ENCODE data around the gene RUFY1.

Gene RUFY1

DNA sequence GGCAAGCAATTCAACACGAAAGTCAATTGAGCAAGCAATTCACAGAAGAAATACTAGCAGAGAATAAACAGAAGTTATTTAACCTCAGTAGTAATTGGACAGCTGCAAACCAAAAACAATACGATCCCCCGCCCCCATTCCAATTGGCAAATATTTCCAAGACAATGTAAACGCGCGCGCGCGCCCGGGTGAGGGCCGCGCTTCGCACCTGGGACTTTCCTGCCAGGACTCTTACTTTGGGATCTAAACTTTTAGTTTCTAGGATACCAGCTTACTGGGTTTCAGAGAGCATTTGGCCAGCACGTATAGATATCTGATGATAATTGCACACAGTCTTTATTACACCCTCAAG lies 8.6 kb downstream of the RUFY1 start:
- TF ChIP-seq, protein P1, sequence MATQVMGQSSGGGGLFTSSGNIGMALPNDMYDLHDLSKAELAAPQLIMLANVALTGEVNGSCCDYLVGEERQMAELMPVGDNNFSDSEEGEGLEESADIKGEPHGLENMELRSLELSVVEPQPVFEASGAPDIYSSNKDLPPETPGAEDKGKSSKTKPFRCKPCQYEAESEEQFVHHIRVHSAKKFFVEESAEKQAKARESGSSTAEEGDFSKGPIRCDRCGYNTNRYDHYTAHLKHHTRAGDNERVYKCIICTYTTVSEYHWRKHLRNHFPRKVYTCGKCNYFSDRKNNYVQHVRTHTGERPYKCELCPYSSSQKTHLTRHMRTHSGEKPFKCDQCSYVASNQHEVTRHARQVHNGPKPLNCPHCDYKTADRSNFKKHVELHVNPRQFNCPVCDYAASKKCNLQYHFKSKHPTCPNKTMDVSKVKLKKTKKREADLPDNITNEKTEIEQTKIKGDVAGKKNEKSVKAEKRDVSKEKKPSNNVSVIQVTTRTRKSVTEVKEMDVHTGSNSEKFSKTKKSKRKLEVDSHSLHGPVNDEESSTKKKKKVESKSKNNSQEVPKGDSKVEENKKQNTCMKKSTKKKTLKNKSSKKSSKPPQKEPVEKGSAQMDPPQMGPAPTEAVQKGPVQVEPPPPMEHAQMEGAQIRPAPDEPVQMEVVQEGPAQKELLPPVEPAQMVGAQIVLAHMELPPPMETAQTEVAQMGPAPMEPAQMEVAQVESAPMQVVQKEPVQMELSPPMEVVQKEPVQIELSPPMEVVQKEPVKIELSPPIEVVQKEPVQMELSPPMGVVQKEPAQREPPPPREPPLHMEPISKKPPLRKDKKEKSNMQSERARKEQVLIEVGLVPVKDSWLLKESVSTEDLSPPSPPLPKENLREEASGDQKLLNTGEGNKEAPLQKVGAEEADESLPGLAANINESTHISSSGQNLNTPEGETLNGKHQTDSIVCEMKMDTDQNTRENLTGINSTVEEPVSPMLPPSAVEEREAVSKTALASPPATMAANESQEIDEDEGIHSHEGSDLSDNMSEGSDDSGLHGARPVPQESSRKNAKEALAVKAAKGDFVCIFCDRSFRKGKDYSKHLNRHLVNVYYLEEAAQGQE (IDR thresholded peaks at IDR 0.05; ENCODE audit: low read depth): no peak
- 0 out of 2 replicates have a peak, but pooled peaks have one; percentile 20 for TF ChIP-seq TEAD4 (IDR thresholded peaks at IDR 0.05)
- no peak for TF ChIP-seq TCF12 (IDR thresholded peaks at IDR 0.05; ENCODE audit: low read depth)
- no peak for TF ChIP-seq TAF1 (IDR thresholded peaks at IDR 0.05; ENCODE audit: low read depth)
- TF ChIP-seq, protein P2, sequence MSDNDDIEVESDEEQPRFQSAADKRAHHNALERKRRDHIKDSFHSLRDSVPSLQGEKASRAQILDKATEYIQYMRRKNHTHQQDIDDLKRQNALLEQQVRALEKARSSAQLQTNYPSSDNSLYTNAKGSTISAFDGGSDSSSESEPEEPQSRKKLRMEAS (IDR thresholded peaks at IDR 0.05): peak; percentile 63; the same call in 1 of the 2 replicates
- TF ChIP-seq YY1 (IDR thresholded peaks at IDR 0.05; ENCODE audit: low read depth): no peak
- no peak for TF ChIP-seq FOXM1 (IDR thresholded peaks at IDR 0.05; ENCODE audit: borderline replicate concordance, low read depth)
- no peak for TF ChIP-seq ZBTB7A (IDR thresholded peaks at IDR 0.05; ENCODE audit: low read depth)

DNA sequence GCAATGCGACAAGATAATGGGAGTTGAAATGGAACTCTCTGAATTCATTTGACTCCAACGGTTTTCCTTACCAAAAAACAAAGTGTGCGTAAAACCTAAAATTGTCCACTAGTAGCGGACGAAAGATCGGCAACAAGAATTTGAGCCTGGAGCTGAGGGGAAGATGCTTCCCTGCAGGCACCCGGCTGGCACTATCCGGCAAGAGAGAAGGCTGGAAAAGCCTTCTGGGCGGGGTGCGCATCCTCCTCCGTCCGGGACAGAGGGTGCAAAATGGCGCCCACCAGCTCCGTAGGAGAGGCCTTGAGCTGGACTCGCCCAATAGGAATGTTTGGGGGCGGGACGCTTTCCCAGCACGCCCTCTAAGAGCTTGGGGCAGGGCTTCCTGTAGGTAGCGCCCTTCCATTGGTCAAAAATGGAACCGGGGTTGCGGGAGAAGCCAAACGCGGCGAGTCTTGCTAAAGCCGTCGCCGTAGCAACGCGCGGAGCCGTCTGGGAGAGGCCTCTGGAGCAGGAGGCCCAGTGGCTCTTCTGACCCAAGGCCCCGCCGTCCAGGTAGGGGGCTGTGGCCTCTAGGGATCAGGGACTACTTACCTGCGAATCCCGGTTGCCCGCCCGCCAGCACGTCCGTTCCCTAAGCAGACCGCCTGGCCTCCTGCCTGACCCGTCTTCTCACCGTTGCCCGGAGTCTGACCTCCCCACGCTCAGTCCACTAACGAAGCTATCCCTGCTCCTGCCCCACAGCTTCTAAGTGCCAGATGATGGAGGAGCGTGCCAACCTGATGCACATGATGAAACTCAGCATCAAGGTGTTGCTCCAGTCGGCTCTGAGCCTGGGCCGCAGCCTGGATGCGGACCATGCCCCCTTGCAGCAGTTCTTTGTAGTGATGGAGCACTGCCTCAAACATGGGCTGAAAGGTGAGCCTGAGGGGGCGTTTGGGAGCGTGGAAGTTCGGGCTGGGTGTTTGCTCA lies 9.2 kb downstream of the RUFY1 start:
- TF ChIP-seq CEBPB (IDR thresholded peaks at IDR 0.05) (no peak), YY1 (IDR thresholded peaks at IDR 0.05; ENCODE audit: low read depth) (peak; percentile 93), TAF1 (IDR thresholded peaks at IDR 0.05; ENCODE audit: low read depth) (peak; percentile 47)
- TF ChIP-seq, protein P2 (IDR thresholded peaks at IDR 0.05): peak; percentile 46; the same call in 1 of the 2 replicates

DNA sequence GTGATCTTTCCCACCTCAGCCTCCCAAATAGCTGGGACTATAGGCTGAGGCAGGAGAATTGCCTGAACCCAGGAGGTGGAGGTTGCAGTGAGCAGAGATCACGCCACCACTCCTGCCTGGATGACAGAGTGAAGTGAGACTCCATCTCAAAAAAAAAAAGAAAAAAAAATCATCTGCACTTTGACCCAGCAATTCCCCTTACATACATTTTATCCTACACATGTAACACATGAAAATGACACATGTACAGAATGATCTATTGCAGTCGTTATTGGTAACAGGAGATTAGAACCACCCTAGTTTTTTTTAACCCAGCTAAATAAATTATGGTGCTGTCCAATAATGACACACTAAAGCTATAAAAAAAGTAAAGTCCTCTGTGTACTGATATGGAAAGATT lies 14.2 kb downstream of the RUFY1 start:
- TF ChIP-seq, protein P2 (IDR thresholded peaks at IDR 0.05): no peak
- TF ChIP-seq YY1 (IDR thresholded peaks at IDR 0.05; ENCODE audit: low read depth) (no peak), RAD21 (IDR thresholded peaks at IDR 0.05; ENCODE audit: low read depth) (no peak), TEAD4 (IDR thresholded peaks at IDR 0.05) (no peak), CREB1 (IDR thresholded peaks at IDR 0.05; ENCODE audit: low read depth) (no peak), TAF1 (IDR thresholded peaks at IDR 0.05; ENCODE audit: low read depth) (no peak), ZBTB7A (IDR thresholded peaks at IDR 0.05; ENCODE audit: low read depth) (no peak), TCF12 (IDR thresholded peaks at IDR 0.05; ENCODE audit: low read depth) (no peak), EGR1 (IDR thresholded peaks at IDR 0.05) (no peak), FOXM1 (IDR thresholded peaks at IDR 0.05; ENCODE audit: borderline replicate concordance, low read depth) (no peak), EP300 (IDR thresholded peaks at IDR 0.05; ENCODE audit: borderline replicate concordance) (no peak), CEBPB (IDR thresholded peaks at IDR 0.05) (no peak), NFIC (IDR thresholded peaks at IDR 0.05) (no peak)
- TF ChIP-seq, protein P3, sequence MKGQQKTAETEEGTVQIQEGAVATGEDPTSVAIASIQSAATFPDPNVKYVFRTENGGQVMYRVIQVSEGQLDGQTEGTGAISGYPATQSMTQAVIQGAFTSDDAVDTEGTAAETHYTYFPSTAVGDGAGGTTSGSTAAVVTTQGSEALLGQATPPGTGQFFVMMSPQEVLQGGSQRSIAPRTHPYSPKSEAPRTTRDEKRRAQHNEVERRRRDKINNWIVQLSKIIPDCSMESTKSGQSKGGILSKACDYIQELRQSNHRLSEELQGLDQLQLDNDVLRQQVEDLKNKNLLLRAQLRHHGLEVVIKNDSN (IDR thresholded peaks at IDR 0.05): no peak
- TF ChIP-seq, protein P1 (IDR thresholded peaks at IDR 0.05; ENCODE audit: low read depth): no peak

DNA sequence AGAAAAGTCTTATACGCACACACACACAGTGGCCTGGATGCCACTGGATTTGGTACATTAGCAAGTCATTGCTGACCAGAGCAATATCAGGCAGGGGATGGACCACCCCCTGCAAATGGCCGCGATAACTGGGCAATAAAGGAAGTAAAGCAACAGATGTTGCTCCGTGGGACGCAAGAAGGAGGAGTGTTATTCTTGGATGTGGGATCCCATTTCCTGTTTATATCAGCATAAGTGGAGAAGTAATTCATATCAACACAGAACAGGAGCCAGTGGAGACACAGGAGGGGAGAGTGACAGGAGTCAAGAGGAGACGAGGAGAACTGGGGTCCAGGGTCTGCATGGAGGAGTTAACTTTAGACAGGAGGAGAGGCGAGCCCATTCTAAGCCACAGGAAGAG lies 18.4 kb downstream of the RUFY1 start:
- TF ChIP-seq RAD21 (IDR thresholded peaks at IDR 0.05; ENCODE audit: low read depth) (no peak), NFIC (IDR thresholded peaks at IDR 0.05) (no peak), TCF12 (IDR thresholded peaks at IDR 0.05; ENCODE audit: low read depth) (no peak), EP300 (IDR thresholded peaks at IDR 0.05; ENCODE audit: borderline replicate concordance) (no peak), CREB1 (IDR thresholded peaks at IDR 0.05; ENCODE audit: low read depth) (no peak), EGR1 (IDR thresholded peaks at IDR 0.05) (no peak)
- TF ChIP-seq, protein P3 (IDR thresholded peaks at IDR 0.05): no peak

DNA sequence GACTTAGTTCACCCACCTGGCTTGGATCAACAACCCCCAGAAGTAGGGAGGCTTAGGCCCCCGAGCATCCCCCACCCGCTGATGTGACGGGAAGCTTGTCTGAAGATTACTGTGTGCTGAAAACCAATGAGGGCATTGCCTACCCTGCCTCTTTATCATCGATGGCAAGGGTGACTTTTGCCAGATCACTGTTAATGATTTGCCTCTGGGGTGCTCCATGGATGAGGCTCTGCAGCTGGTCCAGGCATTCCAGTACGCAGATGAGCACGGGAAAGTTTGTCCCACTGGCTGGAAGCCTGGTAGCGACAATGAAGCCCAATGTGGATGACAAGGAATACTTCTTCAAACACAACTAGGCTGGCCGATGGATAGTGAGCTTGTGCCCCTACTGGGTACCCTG lies 22.0 kb downstream of the RUFY1 start:
- no peak for TF ChIP-seq ZBTB7A (IDR thresholded peaks at IDR 0.05; ENCODE audit: low read depth)
- TF ChIP-seq TCF12 (IDR thresholded peaks at IDR 0.05; ENCODE audit: low read depth): no peak
- TF ChIP-seq, protein P3 (IDR thresholded peaks at IDR 0.05): no peak
- TF ChIP-seq, protein P2 (IDR thresholded peaks at IDR 0.05): no peak
- TF ChIP-seq TEAD4 (IDR thresholded peaks at IDR 0.05): no peak
- TF ChIP-seq EGR1 (IDR thresholded peaks at IDR 0.05): no peak
- TF ChIP-seq CEBPB (IDR thresholded peaks at IDR 0.05): no peak
- TF ChIP-seq, protein P1 (IDR thresholded peaks at IDR 0.05; ENCODE audit: low read depth): no peak
- no peak for TF ChIP-seq YY1 (IDR thresholded peaks at IDR 0.05; ENCODE audit: low read depth)
- TF ChIP-seq EP300 (IDR thresholded peaks at IDR 0.05; ENCODE audit: borderline replicate concordance): no peak
- TF ChIP-seq RAD21 (IDR thresholded peaks at IDR 0.05; ENCODE audit: low read depth): no peak
